AG09309 (cell line): ENCODE measurements around the gene GDNF.

ENCODE experiments used
- DNase-seq: peaks from one replicate; pipeline ENCODE4 v3.0.0-alpha.2; 2010; ENCODE audit warnings: low read depth
- H3K4me3 ChIP-seq: 2 replicates; pipeline ENCODE4 v1.5.1; 2011; ENCODE audit warnings: mild to moderate bottlenecking, low read depth, low read length, moderate library complexity; ENCODE audit not compliant: control insufficient read depth
- CTCF ChIP-seq: IDR thresholded peaks from 2 replicates; pipeline ENCODE4 v1.5.1; 2011; ENCODE audit warnings: mild to moderate bottlenecking, low read depth, low read length, inconsistent platforms; ENCODE audit not compliant: insufficient read depth, control insufficient read depth; ENCODE audit errors: missing control alignments

GDNF gene

GRCh38 chr5:37835380-37835973 lies 4.4 kb downstream of the GDNF start:
- no peak overlapping the region for H3K4me3 ChIP-seq
- TF ChIP-seq CTCF: no peak
- no peak for DNase-seq

DNA sequence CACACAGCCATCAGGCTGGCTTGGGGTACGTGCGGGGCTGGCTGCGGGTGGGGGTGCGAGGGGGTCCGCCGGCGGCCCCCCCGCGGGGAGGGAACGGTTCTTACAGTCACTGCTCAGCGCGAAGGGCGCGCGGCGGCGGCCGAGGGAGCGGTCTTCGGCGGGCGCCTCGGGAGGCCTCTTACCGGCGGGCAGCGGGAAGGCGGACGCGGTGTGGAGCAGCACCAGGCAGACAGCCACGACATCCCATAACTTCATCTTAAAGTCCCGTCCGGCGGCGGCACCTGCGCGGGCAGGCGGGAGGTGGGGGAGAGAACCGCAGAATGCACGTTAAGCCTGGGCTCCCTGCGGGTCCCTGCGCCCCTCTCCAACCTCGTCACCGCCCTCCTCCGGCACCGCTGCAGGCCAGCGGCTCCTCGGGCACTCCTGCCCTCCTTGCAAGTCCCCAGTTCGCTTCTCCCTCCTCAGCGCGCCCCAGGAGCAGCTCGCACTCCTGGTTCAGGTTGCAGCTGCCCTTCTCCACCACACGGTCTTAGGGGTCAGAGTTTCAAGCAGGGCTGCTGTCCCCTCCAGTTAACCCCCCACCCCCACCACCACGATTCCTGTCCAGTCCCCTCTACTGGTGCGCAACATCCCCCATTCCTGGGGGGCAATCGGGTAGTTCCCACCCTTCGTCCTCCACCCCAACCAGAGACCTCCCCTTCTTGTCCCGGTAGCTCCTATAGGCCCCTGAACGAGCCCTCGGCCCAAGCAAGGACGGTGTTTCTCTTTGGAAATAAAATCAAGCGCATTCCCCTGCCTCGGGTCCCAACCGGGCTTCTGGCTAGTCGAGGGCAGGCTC lies 5.1 kb downstream of the GDNF start:
- TF ChIP-seq CTCF: no peak
- no peak overlapping the region for H3K4me3 ChIP-seq
- no peak for DNase-seq

DNA sequence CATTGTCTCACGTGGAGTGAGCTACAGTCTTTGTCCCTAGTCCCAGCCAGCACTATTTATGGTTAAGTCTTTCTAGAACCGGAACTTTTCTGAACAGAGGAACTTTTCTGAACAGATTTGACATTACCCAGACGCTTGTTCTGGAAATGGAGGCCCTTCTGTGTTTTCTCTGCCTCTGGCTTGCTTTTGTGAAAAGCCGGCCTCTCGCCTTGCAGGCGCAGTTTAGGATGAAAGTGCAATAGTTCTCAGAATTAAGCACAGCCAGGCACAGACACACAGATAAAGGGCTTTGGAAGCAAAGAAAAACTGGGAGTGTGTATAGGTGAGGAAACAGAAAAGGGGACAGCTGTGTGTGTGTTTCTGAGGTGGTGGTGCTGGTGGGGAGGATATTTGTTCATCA lies 5.9 kb downstream of the GDNF start:
- no peak for DNase-seq
- H3K4me3 ChIP-seq: no peak overlapping the region
- no peak for TF ChIP-seq CTCF

- DNase-seq: no peak
- H3K4me3 ChIP-seq: no peak overlapping the region
- TF ChIP-seq CTCF: no peak
These were observed 7.9 kb downstream of the GDNF start for GRCh38 chr5:37831821-37832534.

- no peak for DNase-seq
- H3K4me3 ChIP-seq: no peak overlapping the region
- TF ChIP-seq CTCF: no peak
These were observed 9.5 kb downstream of the GDNF start for GRCh38 chr5:37830348-37830747.

DNA sequence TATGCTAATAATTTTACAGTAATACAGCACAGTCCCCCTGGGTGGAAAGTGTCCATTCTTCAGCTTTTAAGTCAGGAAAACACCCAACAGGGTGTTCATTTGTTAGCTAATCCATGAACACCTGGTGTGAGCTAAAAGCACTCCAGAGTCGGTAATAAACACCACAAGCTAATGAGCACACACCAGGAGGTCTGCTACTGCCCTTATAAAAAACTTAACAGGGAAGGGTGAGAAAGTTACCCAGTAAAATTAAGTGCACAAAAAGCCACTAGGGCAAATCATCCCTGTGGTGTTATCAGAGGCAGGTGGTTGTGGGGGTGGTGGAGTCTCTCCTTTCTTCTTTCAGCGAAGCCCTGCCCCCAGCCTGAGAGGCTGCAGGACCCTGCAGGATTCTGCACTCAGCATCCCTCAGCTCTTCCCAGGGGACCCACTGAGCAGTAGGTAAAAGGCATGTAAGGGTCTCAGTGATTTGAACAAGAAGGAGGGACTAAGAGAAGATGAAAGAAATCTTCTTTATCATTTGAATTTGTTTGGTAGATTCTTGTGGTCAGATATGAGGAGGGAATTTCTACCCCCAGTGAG lies 14.4 kb downstream of the GDNF start:
- TF ChIP-seq CTCF: no peak
- H3K4me3 ChIP-seq: no peak overlapping the region
- no peak for DNase-seq
